Osteoblast (primary cell): Measurements from ENCODE around the gene LRMDA. TPM values are rescaled to one million over a fixed set of nuclear protein-coding genes. Genes with fewer than 3 reads are reported as not detected.

ENCODE experiments used
- DNase-seq: peaks from one replicate; pipeline ENCODE4 v3.0.0; 2011; ENCODE audit warnings: low spot score, mixed read lengths; ENCODE audit not compliant: insufficient read length; ENCODE audit errors: missing footprints
- H2AFZ ChIP-seq: 2 replicates; pipeline ENCODE4 v1.6.0; 2011; ENCODE audit warnings: mild to moderate bottlenecking, low read length
- H3K27ac ChIP-seq: 2 replicates; pipeline ENCODE4 v1.5.1; 2011; ENCODE audit warnings: mild to moderate bottlenecking, low read depth, low read length, moderate library complexity
- H3K27me3 ChIP-seq: 2 replicates; pipeline ENCODE4 v1.6.0; 2012; ENCODE audit warnings: mild to moderate bottlenecking, control low read depth, inconsistent platforms, low read length, moderate library complexity; ENCODE audit not compliant: insufficient read depth
- H3K36me3 ChIP-seq: 2 replicates; pipeline ENCODE4 v1.5.1; 2011; ENCODE audit warnings: mild to moderate bottlenecking, low read length, control low read depth, moderate library complexity; ENCODE audit not compliant: insufficient read depth
- H3K4me1 ChIP-seq: 2 replicates; pipeline ENCODE4 v1.5.1; 2011; ENCODE audit warnings: mild to moderate bottlenecking, low read length, control low read depth, moderate library complexity; ENCODE audit not compliant: insufficient read depth
- H3K4me2 ChIP-seq: 2 replicates; pipeline ENCODE4 v1.6.0; 2011; ENCODE audit warnings: mild to moderate bottlenecking, low read length; ENCODE audit not compliant: insufficient read depth
- H3K4me3 ChIP-seq: fragments of 200-600 bp; sonication (generic); 3 replicates; pipeline ENCODE4 v1.5.1; 2012; ENCODE audit warnings: mild to moderate bottlenecking, low read length, inconsistent platforms; ENCODE audit not compliant: insufficient read depth
- H3K79me2 ChIP-seq: 2 replicates; pipeline ENCODE4 v1.6.0; 2012; ENCODE audit warnings: mild to moderate bottlenecking, low read length, control low read depth, inconsistent platforms; ENCODE audit not compliant: insufficient read depth
- H3K9me3 ChIP-seq: 2 replicates; pipeline ENCODE4 v1.5.1; 2011; ENCODE audit warnings: low read depth, low read length, control low read depth
- H4K20me1 ChIP-seq: 2 replicates; pipeline ENCODE4 v1.6.0; 2012; ENCODE audit warnings: mild to moderate bottlenecking, low read length, control low read depth; ENCODE audit not compliant: insufficient read depth
- total RNA-seq: library from RNA; depleted of rRNA; stranded (reverse); fragments of >200 nt; gene quantifications from 2 replicates; pipeline ENCODE4 v1.2.3, GENCODE V29; 2012
- TF ChIP-seq, protein P1 (sequence below): IDR thresholded peaks from 2 replicates; pipeline ENCODE4 v1.5.1; 2011; ENCODE audit warnings: mild to moderate bottlenecking, low read depth, low read length, moderate library complexity; ENCODE audit errors: extremely low read depth

LRMDA gene
- total RNA-seq, 1 donor: 18.5 TPM

GRCh38 chr10:76558996-76559891 is 1127.8 kb downstream of the LRMDA start:
- no peak overlapping the region for H2AFZ ChIP-seq
- TF ChIP-seq, protein P1, sequence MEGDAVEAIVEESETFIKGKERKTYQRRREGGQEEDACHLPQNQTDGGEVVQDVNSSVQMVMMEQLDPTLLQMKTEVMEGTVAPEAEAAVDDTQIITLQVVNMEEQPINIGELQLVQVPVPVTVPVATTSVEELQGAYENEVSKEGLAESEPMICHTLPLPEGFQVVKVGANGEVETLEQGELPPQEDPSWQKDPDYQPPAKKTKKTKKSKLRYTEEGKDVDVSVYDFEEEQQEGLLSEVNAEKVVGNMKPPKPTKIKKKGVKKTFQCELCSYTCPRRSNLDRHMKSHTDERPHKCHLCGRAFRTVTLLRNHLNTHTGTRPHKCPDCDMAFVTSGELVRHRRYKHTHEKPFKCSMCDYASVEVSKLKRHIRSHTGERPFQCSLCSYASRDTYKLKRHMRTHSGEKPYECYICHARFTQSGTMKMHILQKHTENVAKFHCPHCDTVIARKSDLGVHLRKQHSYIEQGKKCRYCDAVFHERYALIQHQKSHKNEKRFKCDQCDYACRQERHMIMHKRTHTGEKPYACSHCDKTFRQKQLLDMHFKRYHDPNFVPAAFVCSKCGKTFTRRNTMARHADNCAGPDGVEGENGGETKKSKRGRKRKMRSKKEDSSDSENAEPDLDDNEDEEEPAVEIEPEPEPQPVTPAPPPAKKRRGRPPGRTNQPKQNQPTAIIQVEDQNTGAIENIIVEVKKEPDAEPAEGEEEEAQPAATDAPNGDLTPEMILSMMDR: no peak

DNA sequence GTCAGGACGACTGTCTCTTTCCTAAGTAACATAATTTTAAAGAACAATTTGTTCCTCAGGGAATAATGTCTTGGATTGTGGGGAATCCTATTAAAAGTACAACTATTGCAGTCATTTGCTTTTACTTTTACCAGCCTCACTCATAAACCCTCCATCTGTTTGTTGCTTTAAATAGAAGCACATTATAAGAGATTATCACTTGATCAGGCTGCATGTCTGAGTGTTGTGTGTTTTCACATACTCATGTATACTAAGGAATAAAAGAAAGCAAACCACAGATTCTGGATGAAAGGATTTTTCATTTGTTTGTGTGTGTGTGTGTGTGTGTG is 1128.4 kb downstream of the LRMDA start:
- Histone ChIP-seq H2AFZ (no peak overlapping the region), H3K27ac (no peak overlapping the region), H3K9me3 (no peaks in the 10 kb centered on the region), H3K4me3 (no peak overlapping the region), H3K79me2 (no peaks in the 10 kb centered on the region), H4K20me1 (no peaks in the 10 kb centered on the region), H3K36me3 (no peaks in the 10 kb centered on the region), H3K4me1 (peaks cover 27% of the 10 kb centered on the region), H3K4me2 (no peak overlapping the region), H3K27me3 (no peaks in the 10 kb centered on the region)
- no peak for DNase-seq
- TF ChIP-seq, protein P1: no peak

More at GRCh38 chr10:76558996-76559891, 1127.8 kb downstream of the LRMDA start:
- no peaks in the 10 kb centered on the region for H3K79me2 ChIP-seq
- peak overlapping the region; percentile 44 for H3K27ac ChIP-seq
- no peaks in the 10 kb centered on the region for H3K9me3 ChIP-seq
- H4K20me1 ChIP-seq: no peaks in the 10 kb centered on the region
- no peak overlapping the region for H3K4me3 ChIP-seq
- peaks cover 27% of the 10 kb centered on the region for H3K4me1 ChIP-seq
- peak; percentile 73 for DNase-seq
- no peaks in the 10 kb centered on the region for H3K27me3 ChIP-seq
- H3K36me3 ChIP-seq: no peaks in the 10 kb centered on the region
- H3K4me2 ChIP-seq: peak overlapping the region; percentile 45

- Histone ChIP-seq H3K9me3 (no peaks in the 10 kb centered on the region), H3K4me3 (no peak overlapping the region), H3K27ac (no peak overlapping the region), H3K79me2 (no peaks in the 10 kb centered on the region), H2AFZ (no peak overlapping the region), H3K36me3 (no peaks in the 10 kb centered on the region), H3K4me2 (no peak overlapping the region), H3K27me3 (no peaks in the 10 kb centered on the region), H4K20me1 (no peaks in the 10 kb centered on the region), H3K4me1 (peaks cover 27% of the 10 kb centered on the region)
- TF ChIP-seq, protein P1: no peak
- no peak for DNase-seq
Measured at GRCh38 chr10:76560338-76560737, 1128.9 kb downstream of the LRMDA start.

- Histone ChIP-seq H3K27me3 (no peaks in the 10 kb centered on the region), H3K4me3 (no peak overlapping the region), H3K4me2 (no peak overlapping the region), H3K36me3 (no peaks in the 10 kb centered on the region), H4K20me1 (no peaks in the 10 kb centered on the region), H3K4me1 (peaks cover 21% of the 10 kb centered on the region), H3K27ac (no peak overlapping the region), H3K79me2 (no peaks in the 10 kb centered on the region), H2AFZ (no peak overlapping the region), H3K9me3 (no peaks in the 10 kb centered on the region)
- TF ChIP-seq, protein P1: no peak
- no peak for DNase-seq
Measured at GRCh38 chr10:76563286-76563685, 1131.9 kb downstream of the LRMDA start.
